HCT116 (cell line): Measurements from ENCODE around the gene KLHL6. TPM values are rescaled to one million over a fixed set of nuclear protein-coding genes. Genes with fewer than 3 reads are reported as not detected.

Source experiments
- ATAC-seq: fragments of 200-7000 bp; cut with Tn5 transposase; 2 replicates; pipeline ENCODE4 v1.9.1; 2020; ENCODE audit warnings: mild to moderate bottlenecking, moderate library complexity
- BruUV-seq: library from RNA; stranded (reverse); fragments of 400-500 nt; replicated peaks from 2 replicates; lab custom pipeline; 2021; lab: Mats Ljungman, UMichigan
- CTCF ChIA-PET: fragments of 300-600 bp; sonication (Branson Sonifier 250); formaldehyde crosslinking; loops from one replicate; lab custom pipeline; 2021; ENCODE audit warnings: antibody characterized with exemption; lab: Charles Lee
- POLR2A ChIA-PET: fragments of 300-600, 350-600 bp; sonication (Branson Sonifier 250); formaldehyde crosslinking; loops from one replicate; lab custom pipeline; 2021; ENCODE audit warnings: antibody characterized with exemption; lab: Charles Lee
- RAD21 ChIA-PET, 2 experiments: fragments of 300-600 bp; sonication (Branson Sonifier 250); formaldehyde crosslinking; loops; one replicate each; lab custom pipeline; 2023; ENCODE audit warnings: low total read pairs in 2 of 2; ENCODE audit not compliant: uncharacterized antibody in 2 of 2, unreplicated experiment in 2 of 2, low non-redundant PET in 1 of 2; lab: Charles Lee
- DNase-seq: peaks from one replicate; pipeline ENCODE4 v3.0.0-alpha.2; 2010; ENCODE audit warnings: low read depth, low spot score
- H2AFZ ChIP-seq: fragments of 200-600 bp; shearing (Covaris generic), sonication (generic); 2 replicates; pipeline ENCODE4 v1.6.1; 2017; ENCODE audit warnings: low read depth, mixed run types, mixed read lengths, antibody characterized with exemption, low read length; ENCODE audit not compliant: poor library complexity, severe bottlenecking
- H3K27ac ChIP-seq: 2 replicates; pipeline ENCODE4 v1.5.1; 2012; ENCODE audit warnings: low read depth, low read length
- H3K27me3 ChIP-seq: fragments of 200-600 bp; sonication (generic); 2 replicates; pipeline ENCODE4 v1.6.1; 2016; ENCODE audit warnings: mixed run types, low read length, mixed read lengths; ENCODE audit not compliant: insufficient read depth
- H3K36me3 ChIP-seq, 2 experiments: fragments of 200-500 bp in 1 of 2; fragments of 200-600 bp in 1 of 2; sonication (Bioruptor generic) in 1 of 2; sonication (generic) in 1 of 2; 2 replicates each; pipeline versions ENCODE4 v1.5.1 to v1.6.1; 2014 to 2016; ENCODE audit warnings: low read length in 2 of 2, inconsistent platforms in 1 of 2, mixed read lengths in 1 of 2, mixed run types in 1 of 2; ENCODE audit not compliant: insufficient read depth in 2 of 2, control insufficient read depth in 1 of 2
- H3K4me1 ChIP-seq, 2 experiments: fragments of 200-600 bp in 1 of 2; sonication (generic) in 1 of 2; 2 replicates each; pipeline versions ENCODE4 v1.5.1 to v1.6.1; 2012 to 2017; ENCODE audit warnings: low read length in 2 of 2, inconsistent platforms in 1 of 2, mild to moderate bottlenecking in 1 of 2, mixed read lengths in 1 of 2, mixed run types in 1 of 2, moderate library complexity in 1 of 2; ENCODE audit not compliant: insufficient read depth in 2 of 2, control insufficient read depth in 1 of 2
- H3K4me2 ChIP-seq: fragments of 200-600 bp; sonication (generic); 2 replicates; pipeline ENCODE4 v1.6.1; 2017; ENCODE audit warnings: mixed run types, low read length, mixed read lengths
- H3K4me3 ChIP-seq, 2 experiments: fragments of 200-600 bp in 1 of 2; sonication (generic) in 1 of 2; replicated peaks in 1 of 2; 2 replicates each; pipeline ENCODE4 v1.5.1; 2011 to 2016; ENCODE audit warnings: low read length in 2 of 2, control low read depth in 1 of 2, low read depth in 1 of 2, mild to moderate bottlenecking in 1 of 2, mixed read lengths in 1 of 2, mixed run types in 1 of 2
- H3K79me2 ChIP-seq: fragments of 200-600 bp; sonication (generic); 2 replicates; pipeline ENCODE4 v1.6.1; 2017; ENCODE audit warnings: mild to moderate bottlenecking, mixed run types, low read length, moderate library complexity, mixed read lengths; ENCODE audit not compliant: insufficient read depth
- H3K9ac ChIP-seq: fragments of 200-600 bp; sonication (generic); 2 replicates; pipeline ENCODE4 v1.6.1; 2016; ENCODE audit warnings: low read length, mixed read lengths
- H3K9me2 ChIP-seq: fragments of 200-600 bp; sonication (generic), shearing (Covaris generic); 2 replicates; pipeline ENCODE4 v1.6.1; 2017; ENCODE audit warnings: mixed run types, mild to moderate bottlenecking, moderate library complexity; ENCODE audit not compliant: insufficient read depth
- H3K9me3 ChIP-seq, 2 experiments: fragments of 200-500 bp in 1 of 2; fragments of 200-600 bp in 1 of 2; sonication (Bioruptor generic) in 1 of 2; sonication (generic) in 1 of 2; 2 replicates each; pipeline ENCODE4 v1.6.1; 2014 to 2017; ENCODE audit warnings: low read length in 2 of 2, mixed read lengths in 2 of 2, inconsistent platforms in 1 of 2, low read depth in 1 of 2, mild to moderate bottlenecking in 1 of 2, mixed run types in 1 of 2, moderate library complexity in 1 of 2; ENCODE audit not compliant: control insufficient read depth in 1 of 2, insufficient read depth in 1 of 2
- H4K20me1 ChIP-seq: fragments of 200-600 bp; sonication (generic), shearing (Covaris generic); 2 replicates; pipeline ENCODE4 v1.6.1; 2017; ENCODE audit warnings: mixed run types, mild to moderate bottlenecking, moderate library complexity; ENCODE audit not compliant: insufficient read depth
- ATF3 ChIP-seq: IDR thresholded peaks from 2 replicates; pipeline ENCODE4 v1.6.1; 2012
- ELF1 ChIP-seq: IDR thresholded peaks from 2 replicates; pipeline ENCODE4 v1.6.1; 2012; ENCODE audit warnings: low read depth, borderline replicate concordance
- EZH2 ChIP-seq: fragments of 200-600 bp; sonication (generic); IDR thresholded peaks from 2 replicates; pipeline ENCODE4 v1.6.1; 2017; ENCODE audit warnings: antibody characterized with exemption, mixed run types
- EZH2phosphoT487 ChIP-seq: fragments of 200-600 bp; IDR thresholded peaks from 2 replicates; pipeline ENCODE4 v1.6.1; 2018; ENCODE audit warnings: antibody characterized with exemption, borderline replicate concordance
- FOSL1 ChIP-seq: IDR thresholded peaks from 2 replicates; pipeline ENCODE4 v1.6.1; 2012; ENCODE audit warnings: low read depth
- POLR2A ChIP-seq: IDR thresholded peaks from 2 replicates; pipeline ENCODE4 v1.7.0; 2011; ENCODE audit warnings: borderline replicate concordance; ENCODE audit not compliant: insufficient read depth, insufficient read length; ENCODE audit errors: extremely low read depth
- POLR2AphosphoS5 ChIP-seq: IDR thresholded peaks from 2 replicates; pipeline ENCODE4 v1.6.1; 2011; ENCODE audit warnings: mild to moderate bottlenecking, low read depth, low read length, moderate library complexity
- SP1 ChIP-seq: IDR thresholded peaks from 2 replicates; pipeline ENCODE4 v1.6.1; 2012; ENCODE audit warnings: low read depth
- intact Hi-C: fragments of 100-400 bp; cut with micrococcal nuclease; formaldehyde crosslinking; loops from 2 replicates; pipeline ENCODE4 v1.10.0; 2022
- total RNA-seq: library from RNA; stranded (reverse); gene quantifications from one replicate; pipeline ENCODE4 v1.2.1, GENCODE V29; 2021; ENCODE audit not compliant: unreplicated experiment

Gene KLHL6
- total RNA-seq, 1 experiment from 2014 or later: 0.15 TPM

DNA sequence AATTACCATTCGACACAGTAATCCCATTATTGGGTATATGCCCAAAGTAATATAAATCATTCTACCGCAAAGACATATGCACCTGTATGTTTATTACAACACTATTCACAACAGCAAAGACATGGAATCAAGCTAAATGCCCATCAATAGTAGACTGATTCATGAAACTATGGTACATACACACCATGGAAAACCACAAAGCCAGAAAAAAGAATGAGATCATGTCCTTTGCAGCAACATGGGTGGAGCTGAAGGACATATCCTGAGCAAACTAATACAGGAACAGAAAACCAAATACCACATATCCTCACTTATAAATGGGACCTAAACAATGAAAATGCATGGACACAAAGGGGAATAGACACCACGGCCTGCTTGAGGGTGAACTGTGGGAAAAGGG is 116.0 kb downstream of the KLHL6 start:
- intact Hi-C loops: no loop called here
- TF ChIP-seq FOSL1 (no peak), POLR2AphosphoS5 (no peak), ELF1 (no peak), ATF3 (no peak), EZH2phosphoT487 (no peak)
- ATAC-seq (no peak), DNase-seq (no peak)
- BruUV-seq: no TSS peak
- Histone ChIP-seq H3K27ac (no peak overlapping the region), H3K9me2 (no peaks in the 10 kb centered on the region), H3K27me3 (no peaks in the 10 kb centered on the region), H3K9ac (no peak overlapping the region), H3K4me2 (no peak overlapping the region), H4K20me1 (no peaks in the 10 kb centered on the region), H3K36me3 (no peaks in the 10 kb centered on the region), H2AFZ (no peak overlapping the region), H3K79me2 (no peaks in the 10 kb centered on the region), H3K4me1 (no peaks in the 10 kb centered on the region), H3K9me3 (peaks cover 0 to 5% of the 10 kb centered on the region in 2 experiments; a peak in 1 of 4 replicates), H3K4me3 (no peak overlapping the region)
- POLR2A ChIA-PET: no interaction called here
- RAD21 ChIA-PET: no interaction called here
- CTCF ChIA-PET: no interaction called here

- H3K27me3 ChIP-seq: no peaks in the 10 kb centered on the region
- H3K4me3 ChIP-seq: no peak overlapping the region
- H3K36me3 ChIP-seq: no peaks in the 10 kb centered on the region
- no peak overlapping the region for H2AFZ ChIP-seq
- TF ChIP-seq SP1 (no peak), POLR2AphosphoS5 (no peak), EZH2 (no peak), POLR2A (no peak)
- DNase-seq (no peak), ATAC-seq (no peak)
- ChIA-PET CTCF (no interaction called here), POLR2A (no interaction called here), RAD21 (no interaction called here)
- peaks cover 0 to 5% of the 10 kb centered on the region in 2 experiments; a peak in 1 of 4 replicates for H3K9me3 ChIP-seq
- no peaks in the 10 kb centered on the region for H3K4me1 ChIP-seq
- BruUV-seq: no TSS peak
- H4K20me1 ChIP-seq: no peaks in the 10 kb centered on the region
- H3K27ac ChIP-seq: no peak overlapping the region
- intact Hi-C loops: no loop called here
- H3K4me2 ChIP-seq: no peak overlapping the region
- no peaks in the 10 kb centered on the region for H3K79me2 ChIP-seq
- H3K9me2 ChIP-seq: no peaks in the 10 kb centered on the region
- H3K9ac ChIP-seq: no peak overlapping the region
Observed at GRCh38 chr3:183438735-183439134, 116.8 kb downstream of the KLHL6 start.
